Activated CD8-positive, alpha-beta T cell treated with anti-CD3 and anti-CD28 coated beads for 36 hours (primary cell): ENCODE results near the gene DDR2. TPM values are rescaled to one million over a fixed set of nuclear protein-coding genes. Genes with fewer than 3 reads are reported as not detected.

ENCODE experiments used
- ATAC-seq: fragments of 200-7000 bp; cut with Tn5 transposase; one replicate; pipeline ENCODE4 v1.10.0; 2021; ENCODE audit warnings: mild to moderate bottlenecking, moderate library complexity
- CTCF ChIA-PET: fragments of 350-600 bp; sonication (Branson Sonifier 250); formaldehyde crosslinking; loops from one replicate; lab custom pipeline; 2021; ENCODE audit warnings: antibody characterized with exemption; lab: Charles Lee
- POLR2A ChIA-PET: fragments of 350-600 bp; sonication (Branson Sonifier 250); formaldehyde crosslinking; loops from one replicate; lab custom pipeline; 2021; ENCODE audit warnings: antibody characterized with exemption; lab: Charles Lee
- DNase-seq: peaks from one replicate; pipeline ENCODE4 v3.0.0-alpha.2; 2020
- H3K27ac Mint-ChIP-seq: one replicate; pipeline ENCODE4 v1.8.0; 2021; ENCODE audit warnings: mild to moderate bottlenecking, mixed read lengths
- H3K27me3 Mint-ChIP-seq: one replicate; pipeline ENCODE4 v1.8.0; 2021; ENCODE audit warnings: mixed read lengths
- H3K36me3 Mint-ChIP-seq: one replicate; pipeline ENCODE4 v1.8.0; 2021; ENCODE audit warnings: low read depth, mixed read lengths
- H3K4me1 Mint-ChIP-seq: one replicate; pipeline ENCODE4 v1.8.0; 2021; ENCODE audit warnings: low read depth, mixed read lengths
- H3K4me3 Mint-ChIP-seq: one replicate; pipeline ENCODE4 v1.8.0; 2021; ENCODE audit warnings: mild to moderate bottlenecking, moderate library complexity, mixed read lengths
- H3K9me3 Mint-ChIP-seq: one replicate; pipeline ENCODE4 v1.8.0; 2021; ENCODE audit warnings: mixed read lengths
- CTCF ChIP-seq: fragments of 200-600 bp; IDR thresholded peaks from one replicate; pipeline ENCODE4 v1.8.0; 2022; ENCODE audit warnings: antibody characterized with exemption, mild to moderate bottlenecking
- intact Hi-C: fragments of 100-400 bp; cut with micrococcal nuclease; formaldehyde crosslinking; loops from one replicate; pipeline ENCODE4 v1.10.0; 2022
- total RNA-seq, 2 experiments: library from RNA; stranded (reverse); gene quantifications; one replicate each; pipeline ENCODE4 v1.2.3, GENCODE V29; 2021

Gene DDR2
- total RNA-seq, 2 experiments from 2014 or later, result 0.31 to 0.45 TPM

GRCh38 chr1:162691999-162692575, 59.8 kb downstream of the DDR2 start:
- H3K36me3 Mint-ChIP-seq, result no peaks in the 10 kb centered on the region
- no peak overlapping the region for H3K27ac Mint-ChIP-seq
- ATAC-seq (no peak), DNase-seq (no peak)
- H3K4me3 Mint-ChIP-seq, result no peak overlapping the region
- POLR2A ChIA-PET, result no interaction called here
- no peak for TF ChIP-seq CTCF
- peaks cover 9% of the 10 kb centered on the region for H3K27me3 Mint-ChIP-seq
- intact Hi-C loops, result no loop called here
- H3K9me3 Mint-ChIP-seq, result no peaks in the 10 kb centered on the region
- CTCF ChIA-PET, result no interaction called here
- H3K4me1 Mint-ChIP-seq, result peaks cover 3% of the 10 kb centered on the region

GRCh38 chr1:162694911-162695310, 62.6 kb downstream of the DDR2 start:
- intact Hi-C loops, result no loop called here
- Mint-ChIP-seq H3K4me3 (no peak overlapping the region), H3K4me1 (no peaks in the 10 kb centered on the region), H3K9me3 (no peaks in the 10 kb centered on the region), H3K36me3 (no peaks in the 10 kb centered on the region), H3K27ac (no peak overlapping the region), H3K27me3 (peaks cover 9% of the 10 kb centered on the region)
- TF ChIP-seq CTCF, result no peak
- no peak for DNase-seq
- ATAC-seq, result no peak
- CTCF ChIA-PET, result no interaction called here
- POLR2A ChIA-PET, result no interaction called here

- H3K4me1 Mint-ChIP-seq, result no peaks in the 10 kb centered on the region
- no peak for DNase-seq
- POLR2A ChIA-PET, result no interaction called here
- no peak for TF ChIP-seq CTCF
- intact Hi-C loops, result no loop called here
- CTCF ChIA-PET, result no interaction called here
- no peak overlapping the region for H3K27ac Mint-ChIP-seq
- no peaks in the 10 kb centered on the region for H3K9me3 Mint-ChIP-seq
- ATAC-seq, result no peak
- no peaks in the 10 kb centered on the region for H3K36me3 Mint-ChIP-seq
- H3K4me3 Mint-ChIP-seq, result no peak overlapping the region
- H3K27me3 Mint-ChIP-seq, result peaks cover 4% of the 10 kb centered on the region
Measured at GRCh38 chr1:162695687-162696086, 63.4 kb downstream of the DDR2 start.

GRCh38 chr1:162696286-162696862, 64.1 kb downstream of the DDR2 start:
- DNase-seq (no peak), ATAC-seq (no peak)
- ChIA-PET CTCF (no interaction called here), POLR2A (no interaction called here)
- Mint-ChIP-seq H3K4me3 (no peak overlapping the region), H3K9me3 (no peaks in the 10 kb centered on the region), H3K4me1 (no peaks in the 10 kb centered on the region), H3K27me3 (peaks cover 4% of the 10 kb centered on the region), H3K36me3 (no peaks in the 10 kb centered on the region), H3K27ac (no peak overlapping the region)
- no peak for TF ChIP-seq CTCF
- intact Hi-C loops, result no loop called here

GRCh38 chr1:162697140-162697895, 65.1 kb downstream of the DDR2 start:
- DNase-seq (no peak), ATAC-seq (no peak)
- POLR2A ChIA-PET, result no interaction called here
- Mint-ChIP-seq H3K36me3 (no peaks in the 10 kb centered on the region), H3K9me3 (no peaks in the 10 kb centered on the region), H3K27ac (no peak overlapping the region), H3K4me1 (no peaks in the 10 kb centered on the region), H3K27me3 (peaks cover 4% of the 10 kb centered on the region), H3K4me3 (no peak overlapping the region)
- intact Hi-C loops, result no loop called here
- no peak for TF ChIP-seq CTCF
- CTCF ChIA-PET, result no interaction called here
